ENCODE measurements around the gene CHCHD1.

Gene CHCHD1

DNA sequence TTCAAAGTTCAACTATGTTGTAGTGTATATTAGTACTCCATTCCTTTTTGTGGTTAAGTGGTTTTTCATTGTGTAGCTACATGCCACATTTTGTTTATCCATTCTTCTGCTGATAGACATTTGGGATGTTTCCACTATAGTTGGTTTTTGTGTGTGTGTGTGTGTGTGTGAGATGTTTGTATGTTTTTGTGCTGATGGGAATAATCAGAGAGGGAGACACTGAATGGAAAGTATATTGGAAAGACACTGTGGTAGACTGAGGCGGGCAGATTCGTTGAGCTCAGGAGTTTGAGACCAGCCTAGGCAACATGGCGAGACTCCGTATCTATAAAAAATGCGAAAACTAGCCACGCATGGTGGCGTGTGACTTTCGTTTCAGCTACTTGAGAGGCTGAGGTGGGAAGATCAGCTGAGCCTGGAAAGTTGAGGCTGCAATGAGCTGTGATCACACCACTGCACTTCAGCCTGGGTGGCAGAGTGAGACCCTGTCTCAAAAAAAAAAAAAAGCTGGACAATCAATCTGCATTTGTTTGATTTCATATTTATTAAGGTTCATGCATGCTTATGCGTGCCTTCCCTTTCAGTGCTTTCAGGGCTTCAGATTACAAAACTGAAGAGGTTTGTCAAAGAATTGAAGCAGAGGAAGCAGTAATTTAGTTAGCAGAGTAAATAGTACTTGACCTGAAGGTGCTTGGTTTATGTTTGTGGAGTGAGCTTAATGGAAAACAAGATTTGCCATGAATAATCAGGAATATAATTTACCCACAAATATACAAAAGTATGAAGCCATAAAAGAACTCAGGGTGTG is 22.9 kb upstream of the CHCHD1 start:
- Mint-ChIP-seq H3K36me3 (ENCODE audit: low read depth) (peaks cover 89% of the 10 kb centered on the region), H3K27ac (peak overlapping the region; percentile 88)

DNA sequence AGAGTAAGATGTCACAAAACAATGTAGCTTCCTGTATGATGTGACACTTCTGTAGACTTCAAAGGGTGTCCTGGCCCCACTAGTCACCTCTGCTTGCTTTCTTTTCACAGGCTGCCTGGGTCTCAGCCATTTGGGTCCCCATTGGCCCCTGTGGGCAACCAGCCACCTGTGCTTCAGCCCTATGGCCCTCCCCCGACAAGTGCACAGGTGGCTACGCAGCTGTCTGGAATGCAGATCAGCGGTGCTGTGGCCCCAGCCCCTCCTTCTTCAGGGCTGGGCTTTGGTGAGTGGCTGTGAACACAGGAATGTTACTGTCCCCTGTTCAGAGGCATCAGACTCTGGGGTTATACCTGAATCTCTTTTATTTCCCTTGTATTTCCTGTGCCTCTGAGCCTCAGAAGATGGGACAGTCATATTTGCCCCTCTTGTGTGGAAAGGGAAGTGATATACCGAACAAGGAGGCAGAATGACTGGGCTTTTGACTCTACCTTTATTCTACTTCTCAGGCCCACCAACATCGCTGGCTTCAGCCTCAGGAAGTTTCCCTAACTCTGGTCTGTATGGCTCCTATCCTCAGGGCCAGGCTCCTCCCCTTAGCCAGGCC is 22.2 kb upstream of the CHCHD1 start:
- Mint-ChIP-seq H3K9me3 (no peaks in the 10 kb centered on the region), H3K27ac (peak overlapping the region; percentile 88), H3K4me3 (peak overlapping the region; percentile 38), H3K27me3 (no peaks in the 10 kb centered on the region), H3K4me1 (ENCODE audit: low read depth) (peaks cover 66% of the 10 kb centered on the region), H3K36me3 (ENCODE audit: low read depth) (peaks cover 89% of the 10 kb centered on the region)
- DNase-seq, result peak; percentile 47

More for the DNA sequence above, 22.9 kb upstream of the CHCHD1 start:
- no peak for DNase-seq
- Mint-ChIP-seq H3K4me3 (peak overlapping the region; percentile 15), H3K4me1 (ENCODE audit: low read depth) (peaks cover 69% of the 10 kb centered on the region), H3K9me3 (no peaks in the 10 kb centered on the region), H3K27me3 (no peaks in the 10 kb centered on the region)

DNA sequence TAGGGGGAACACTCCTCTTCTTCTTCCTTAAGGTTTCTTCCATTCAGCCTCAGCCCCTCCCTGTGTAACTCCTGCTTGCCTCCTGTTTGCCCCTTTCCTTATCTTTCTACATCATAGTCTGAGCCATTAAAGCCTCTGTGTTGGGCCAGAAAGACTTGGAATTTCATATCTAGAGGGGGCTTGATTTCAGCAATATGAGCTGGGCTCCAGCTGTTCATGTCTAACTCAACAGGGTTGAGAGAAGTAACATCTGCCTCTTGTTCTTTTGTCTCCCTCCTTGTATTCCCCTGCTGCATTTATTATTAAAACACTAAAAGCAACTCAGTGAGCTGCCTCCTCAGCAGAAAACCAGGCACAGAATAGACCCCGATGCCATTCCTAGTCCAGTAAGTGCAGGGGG is 20.1 kb upstream of the CHCHD1 start:
- H3K36me3 Mint-ChIP-seq (ENCODE audit: low read depth), result peaks cover 94% of the 10 kb centered on the region

DNA sequence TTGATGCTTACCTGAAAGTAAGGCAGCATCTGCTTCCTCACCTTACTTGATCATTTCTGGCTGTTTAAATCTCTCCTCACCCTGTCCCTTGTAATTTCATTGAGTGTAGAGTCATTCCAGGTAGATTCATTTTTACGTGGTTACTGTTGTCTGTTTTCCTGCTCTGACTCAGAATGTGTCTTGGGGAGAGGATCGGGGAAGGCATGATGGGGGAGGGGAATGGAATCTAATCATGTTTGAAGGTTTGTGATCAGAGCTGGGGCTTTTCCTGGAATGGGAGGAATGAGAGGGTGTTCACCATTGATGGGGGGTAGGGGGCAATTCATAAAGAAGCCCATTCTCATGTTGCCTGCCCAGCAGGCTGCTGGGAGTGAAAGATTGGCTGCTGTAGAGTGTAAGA is 18.9 kb upstream of the CHCHD1 start:
- peaks cover 97% of the 10 kb centered on the region for H3K36me3 Mint-ChIP-seq (ENCODE audit: low read depth)
- DNase-seq, result no peak
- H3K27ac Mint-ChIP-seq, result peak overlapping the region; percentile 86
- H3K4me1 Mint-ChIP-seq (ENCODE audit: low read depth), result peaks cover 56% of the 10 kb centered on the region
- no peaks in the 10 kb centered on the region for H3K9me3 Mint-ChIP-seq
- peak overlapping the region; percentile 1 for H3K4me3 Mint-ChIP-seq
- H3K27me3 Mint-ChIP-seq, result no peaks in the 10 kb centered on the region

More for the DNA sequence above, 20.1 kb upstream of the CHCHD1 start:
- peak overlapping the region; percentile 86 for H3K27ac Mint-ChIP-seq
- H3K4me3 Mint-ChIP-seq, result no peak overlapping the region
- peaks cover 57% of the 10 kb centered on the region for H3K4me1 Mint-ChIP-seq (ENCODE audit: low read depth)
- H3K9me3 Mint-ChIP-seq, result no peaks in the 10 kb centered on the region
- H3K27me3 Mint-ChIP-seq, result no peaks in the 10 kb centered on the region
- DNase-seq, result no peak

DNA sequence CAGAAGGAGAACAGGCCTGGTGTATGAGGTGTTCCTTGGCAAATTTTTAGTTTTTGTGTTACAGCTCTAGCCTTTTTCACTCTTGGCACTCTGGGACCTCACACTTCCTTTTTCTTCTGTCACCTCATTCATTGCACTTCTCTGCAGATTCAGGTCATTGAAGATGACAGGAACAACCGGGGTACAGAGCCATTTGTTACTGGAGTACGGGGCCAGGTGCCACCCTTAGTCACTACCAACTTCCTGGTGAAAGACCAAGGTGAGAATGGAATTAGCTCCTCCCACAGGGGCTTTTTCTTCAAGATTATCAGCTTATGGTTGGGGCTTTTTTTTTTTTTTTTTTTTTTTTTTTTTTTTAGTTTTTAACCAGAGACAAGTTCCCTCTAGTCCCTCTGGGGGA is 18.5 kb upstream of the CHCHD1 start:
- no peak for DNase-seq
- Mint-ChIP-seq H3K36me3 (ENCODE audit: low read depth) (peaks cover 98% of the 10 kb centered on the region), H3K9me3 (no peaks in the 10 kb centered on the region), H3K4me1 (ENCODE audit: low read depth) (peaks cover 53% of the 10 kb centered on the region), H3K4me3 (no peak overlapping the region), H3K27me3 (no peaks in the 10 kb centered on the region), H3K27ac (peak overlapping the region; percentile 86)

DNA sequence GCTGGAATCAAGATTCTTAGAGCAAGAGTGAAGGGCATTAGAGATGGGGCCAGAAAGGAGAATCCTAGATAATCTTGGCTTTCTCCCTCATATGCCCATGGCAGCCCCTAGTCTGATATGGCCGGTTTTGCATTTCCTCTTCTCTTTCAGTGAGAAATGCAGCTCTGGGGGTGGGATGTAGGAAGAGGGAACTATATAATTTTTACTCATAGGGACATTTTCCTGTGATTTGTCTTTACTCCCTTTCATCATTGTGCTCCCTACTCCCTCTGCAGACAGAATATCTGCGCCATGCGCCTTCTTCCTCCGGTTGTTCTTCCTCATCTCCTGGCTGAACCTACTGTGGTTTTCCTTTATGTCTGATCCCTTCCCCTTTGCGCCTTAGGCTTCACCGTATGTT is 16.8 kb upstream of the CHCHD1 start:
- Mint-ChIP-seq H3K9me3 (no peaks in the 10 kb centered on the region), H3K4me3 (no peak overlapping the region), H3K27me3 (no peaks in the 10 kb centered on the region), H3K36me3 (ENCODE audit: low read depth) (peaks cover 98% of the 10 kb centered on the region), H3K4me1 (ENCODE audit: low read depth) (peaks cover 46% of the 10 kb centered on the region), H3K27ac (peak overlapping the region; percentile 42)
- no peak for DNase-seq

DNA sequence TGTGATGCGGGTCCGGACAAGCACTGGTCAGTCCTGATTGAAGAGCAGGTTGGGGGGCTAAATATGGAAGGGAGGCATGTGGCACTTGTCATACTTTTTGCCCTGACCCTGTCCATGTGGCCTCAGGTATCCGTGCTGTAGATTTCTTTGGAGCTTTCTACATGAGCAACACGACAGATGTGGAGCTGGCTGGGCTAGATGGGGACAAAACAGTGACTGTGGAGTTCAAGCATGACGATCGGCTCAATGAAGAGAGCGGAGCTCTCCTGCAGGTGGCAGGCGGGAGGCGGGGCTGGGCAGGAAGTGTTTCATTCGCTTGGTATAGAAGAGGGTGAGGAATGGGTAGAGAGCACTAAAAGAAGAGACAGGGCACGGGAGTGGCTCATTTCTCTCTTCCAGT is 13.0 kb upstream of the CHCHD1 start:
- Mint-ChIP-seq H3K9me3 (no peaks in the 10 kb centered on the region), H3K4me3 (no peak overlapping the region), H3K36me3 (ENCODE audit: low read depth) (peaks cover 96% of the 10 kb centered on the region), H3K27me3 (no peaks in the 10 kb centered on the region), H3K27ac (peak overlapping the region; percentile 78), H3K4me1 (ENCODE audit: low read depth) (peaks cover 36% of the 10 kb centered on the region)
- DNase-seq, result peak; percentile 67

DNA sequence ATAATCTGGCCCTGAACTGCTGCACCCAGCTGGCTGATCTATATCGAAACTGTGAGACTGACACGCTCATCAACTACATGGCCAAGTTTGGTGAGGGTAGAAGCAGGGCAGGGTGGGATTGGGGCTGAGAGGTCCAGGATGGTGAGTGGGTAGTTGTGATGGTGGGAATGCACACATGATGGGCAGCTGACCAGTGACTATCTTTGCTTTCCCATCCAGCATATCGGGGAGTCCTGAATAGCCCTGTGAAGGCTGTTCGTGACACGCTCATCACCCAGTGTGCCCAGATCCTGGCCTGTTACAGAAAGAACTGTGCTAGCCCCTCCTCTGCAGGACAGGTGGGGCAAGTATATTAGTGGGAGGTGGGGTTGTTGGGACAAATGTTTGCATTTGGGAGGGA is 12.5 kb upstream of the CHCHD1 start:
- no peak overlapping the region for H3K4me3 Mint-ChIP-seq
- peaks cover 96% of the 10 kb centered on the region for H3K36me3 Mint-ChIP-seq (ENCODE audit: low read depth)
- DNase-seq, result no peak
- H3K9me3 Mint-ChIP-seq, result no peaks in the 10 kb centered on the region
- peak overlapping the region; percentile 78 for H3K27ac Mint-ChIP-seq
- peaks cover 39% of the 10 kb centered on the region for H3K4me1 Mint-ChIP-seq (ENCODE audit: low read depth)
- no peaks in the 10 kb centered on the region for H3K27me3 Mint-ChIP-seq

DNA sequence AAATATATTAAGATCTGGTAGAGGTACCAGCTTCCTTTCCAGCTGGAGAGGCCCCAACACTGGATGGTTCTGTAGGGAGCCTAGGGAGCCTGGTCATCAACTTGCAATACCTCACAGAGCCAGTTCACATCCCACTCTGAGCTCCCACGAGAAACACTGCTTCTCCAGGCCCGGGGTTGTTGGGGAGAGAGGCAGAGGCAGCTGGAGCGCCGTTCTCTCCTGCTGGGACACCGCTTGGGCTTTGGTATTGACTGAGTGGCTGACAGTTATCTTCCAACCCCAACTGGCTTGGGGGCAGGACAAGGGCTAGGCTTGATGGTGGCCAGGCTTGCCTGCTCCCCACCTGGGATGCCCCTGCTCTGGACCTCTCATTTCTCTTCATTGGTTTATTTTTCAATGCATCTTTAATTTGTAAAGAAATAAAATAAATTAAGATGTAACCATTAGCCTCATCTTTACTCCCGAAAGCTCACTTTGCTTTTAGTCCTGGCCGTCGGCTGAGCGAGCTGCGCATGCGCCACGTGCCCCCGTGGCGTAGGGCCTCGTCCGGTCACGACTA is 10.0 kb upstream of the CHCHD1 start:
- DNase-seq, result no peak
- Mint-ChIP-seq H3K27ac (peak overlapping the region; percentile 97), H3K27me3 (no peaks in the 10 kb centered on the region), H3K9me3 (no peaks in the 10 kb centered on the region), H3K36me3 (ENCODE audit: low read depth) (peaks cover 91% of the 10 kb centered on the region), H3K4me3 (peak overlapping the region; percentile 96), H3K4me1 (ENCODE audit: low read depth) (peaks cover 52% of the 10 kb centered on the region)

DNA sequence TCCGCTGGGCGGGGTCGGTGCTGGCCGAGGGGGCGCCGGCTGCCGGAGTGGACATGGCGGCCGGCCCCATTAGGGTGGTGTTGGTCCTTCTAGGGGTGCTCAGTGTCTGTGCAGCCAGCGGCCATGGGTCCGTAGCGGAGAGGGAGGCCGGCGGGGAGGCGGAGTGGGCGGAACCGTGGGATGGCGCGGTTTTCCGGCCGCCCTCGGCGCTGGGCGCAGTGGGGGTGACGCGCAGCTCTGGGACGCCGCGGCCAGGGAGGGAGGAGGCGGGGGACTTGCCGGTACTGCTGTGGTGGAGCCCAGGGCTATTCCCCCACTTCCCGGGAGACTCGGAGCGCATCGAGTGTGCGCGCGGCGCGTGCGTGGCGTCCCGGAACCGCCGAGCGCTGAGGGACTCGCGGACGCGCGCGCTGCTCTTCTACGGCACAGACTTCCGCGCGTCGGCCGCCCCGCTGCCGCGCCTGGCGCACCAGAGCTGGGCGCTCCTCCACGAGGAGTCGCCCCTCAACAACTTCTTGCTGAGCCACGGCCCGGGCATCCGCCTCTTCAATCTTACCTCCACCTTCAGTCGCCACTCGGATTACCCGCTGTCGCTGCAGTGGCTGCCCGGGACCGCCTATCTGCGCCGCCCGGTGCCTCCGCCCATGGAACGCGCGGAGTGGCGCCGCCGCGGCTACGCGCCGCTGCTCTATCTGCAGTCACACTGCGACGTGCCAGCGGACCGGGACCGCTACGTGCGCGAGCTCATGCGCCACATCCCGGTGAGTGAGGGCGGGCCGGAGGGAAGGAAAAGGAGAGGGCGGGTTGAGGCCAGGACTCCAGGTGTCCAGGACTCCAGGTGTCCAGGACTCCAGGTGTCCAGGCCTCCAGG is 9.3 kb upstream of the CHCHD1 start:
- peak; percentile 86 for DNase-seq
- Mint-ChIP-seq H3K27me3 (no peaks in the 10 kb centered on the region), H3K27ac (peak overlapping the region; percentile 97), H3K36me3 (ENCODE audit: low read depth) (peaks cover 92% of the 10 kb centered on the region), H3K4me3 (peak overlapping the region; percentile 96), H3K4me1 (ENCODE audit: low read depth) (peaks cover 56% of the 10 kb centered on the region), H3K9me3 (no peaks in the 10 kb centered on the region)

DNA sequence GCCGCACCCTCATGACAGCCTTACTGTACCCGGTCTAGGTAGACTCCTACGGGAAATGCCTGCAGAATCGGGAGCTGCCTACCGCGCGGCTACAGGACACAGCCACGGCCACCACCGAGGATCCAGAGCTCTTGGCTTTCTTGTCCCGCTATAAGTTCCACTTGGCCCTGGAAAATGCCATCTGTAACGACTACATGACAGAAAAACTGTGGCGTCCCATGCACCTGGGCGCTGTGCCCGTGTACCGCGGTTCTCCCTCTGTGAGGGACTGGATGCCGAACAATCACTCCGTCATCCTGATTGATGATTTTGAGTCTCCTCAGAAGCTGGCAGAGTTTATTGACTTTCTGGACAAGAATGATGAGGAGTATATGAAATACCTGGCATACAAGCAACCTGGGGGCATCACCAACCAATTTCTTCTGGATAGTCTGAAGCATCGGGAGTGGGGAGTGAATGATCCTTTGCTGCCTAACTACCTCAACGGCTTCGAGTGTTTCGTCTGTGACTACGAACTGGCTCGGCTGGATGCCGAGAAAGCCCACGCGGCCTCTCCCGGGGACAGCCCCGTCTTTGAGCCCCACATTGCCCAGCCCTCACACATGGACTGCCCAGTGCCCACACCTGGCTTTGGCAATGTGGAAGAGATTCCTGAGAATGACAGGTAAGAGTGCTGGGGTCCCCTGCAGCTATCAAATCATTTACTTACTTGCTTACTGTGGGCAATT is 8.5 kb upstream of the CHCHD1 start:
- H3K27ac Mint-ChIP-seq, result peak overlapping the region; percentile 97
- H3K36me3 Mint-ChIP-seq (ENCODE audit: low read depth), result peaks cover 90% of the 10 kb centered on the region
- H3K9me3 Mint-ChIP-seq, result no peaks in the 10 kb centered on the region
- H3K4me3 Mint-ChIP-seq, result peak overlapping the region; percentile 96
- no peaks in the 10 kb centered on the region for H3K27me3 Mint-ChIP-seq
- no peak for DNase-seq
- peaks cover 55% of the 10 kb centered on the region for H3K4me1 Mint-ChIP-seq (ENCODE audit: low read depth)

DNA sequence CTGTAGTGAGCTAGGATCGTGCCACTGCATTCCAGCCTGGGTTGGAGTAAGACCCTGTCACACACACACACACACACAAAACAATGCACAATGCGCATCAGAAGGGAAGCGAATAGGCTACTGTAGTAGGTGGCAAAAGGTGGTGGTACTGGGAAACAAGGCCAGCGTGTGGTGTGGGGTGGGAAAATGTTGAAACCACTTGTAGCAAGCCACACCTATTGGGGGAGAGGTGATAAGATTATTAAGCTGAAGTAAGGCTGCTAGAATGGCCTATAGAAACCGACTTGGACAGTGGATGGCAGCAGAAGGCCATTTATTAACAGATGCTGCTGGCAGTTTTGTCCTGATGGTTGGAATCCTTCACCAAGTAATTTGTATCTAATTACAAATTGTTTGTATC is 7.2 kb upstream of the CHCHD1 start:
- no peaks in the 10 kb centered on the region for H3K27me3 Mint-ChIP-seq
- H3K9me3 Mint-ChIP-seq, result no peaks in the 10 kb centered on the region
- peak overlapping the region; percentile 73 for H3K27ac Mint-ChIP-seq
- H3K36me3 Mint-ChIP-seq (ENCODE audit: low read depth), result peaks cover 90% of the 10 kb centered on the region
- DNase-seq, result no peak
- H3K4me3 Mint-ChIP-seq, result peak overlapping the region; percentile 96
- H3K4me1 Mint-ChIP-seq (ENCODE audit: low read depth), result peaks cover 50% of the 10 kb centered on the region

DNA sequence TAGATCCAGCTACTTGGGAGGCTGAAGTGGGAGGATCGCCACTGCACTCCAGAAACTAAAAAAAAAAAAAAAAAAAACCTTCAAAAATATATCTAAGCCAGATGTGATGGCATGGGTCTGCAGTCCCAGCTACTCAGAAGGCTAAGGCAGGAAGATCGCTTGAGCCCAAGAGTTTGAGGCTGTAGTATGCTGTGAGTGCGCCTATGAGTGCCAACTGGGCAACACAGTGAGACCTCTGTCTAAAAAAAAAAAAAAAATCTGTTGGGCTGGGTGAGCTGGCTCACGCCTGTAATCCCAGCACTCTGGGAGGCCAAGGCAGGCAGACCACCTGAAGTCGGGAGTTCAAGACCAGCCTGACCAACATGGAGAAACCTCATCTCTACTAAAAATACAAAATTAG is 2.8 kb upstream of the CHCHD1 start:
- peaks cover 60% of the 10 kb centered on the region for H3K4me1 Mint-ChIP-seq (ENCODE audit: low read depth)
- H3K36me3 Mint-ChIP-seq (ENCODE audit: low read depth), result peaks cover 84% of the 10 kb centered on the region
- no peaks in the 10 kb centered on the region for H3K9me3 Mint-ChIP-seq
- DNase-seq, result no peak
- H3K27me3 Mint-ChIP-seq, result no peaks in the 10 kb centered on the region
- peak overlapping the region; percentile 87 for H3K27ac Mint-ChIP-seq
- H3K4me3 Mint-ChIP-seq, result no peak overlapping the region
